ENCODE measurements around the gene COL23A1. TPM values are rescaled to one million over a fixed set of nuclear protein-coding genes. Genes with fewer than 3 reads are reported as not detected.

COL23A1 gene
- total and polyA plus RNA-seq, 2 of the 8 experiments (the other 6 are each of a cell fraction or from before 2014, with no cell fraction given), result 3.1 to 4.7 TPM

GRCh38 chr5:178438796-178439195 is 151.4 kb downstream of the COL23A1 start:
- H3K79me2 ChIP-seq (ENCODE audit: control insufficient read depth in 1 of 2, insufficient read depth in 2 of 2, low read length in 2 of 2), result no peaks in the 10 kb centered on the region
- no peak overlapping the region for H2AFZ ChIP-seq (ENCODE audit: low read length)
- no peak overlapping the region for H3K56ac ChIP-seq (replicated peaks; ENCODE audit: insufficient read length, low read depth, low read length)
- no peaks in the 10 kb centered on the region for H3K9me3 ChIP-seq (ENCODE audit: insufficient read depth in 2 of 2, low read depth in 1 of 2, low read length in 1 of 2)
- H3K14ac ChIP-seq (ENCODE audit: insufficient read length), result no peak overlapping the region
- H2AK5ac ChIP-seq (ENCODE audit: low read depth, low read length), result no peak overlapping the region
- no peaks in the 10 kb centered on the region for H3K36me3 ChIP-seq (ENCODE audit: control insufficient read depth in 2 of 4, insufficient read depth in 4 of 4, low read length in 3 of 4)
- peaks cover 0 to 4% (median 2%) of the 10 kb centered on the region in 4 experiments; a peak in 3 of 7 replicates for H3K4me1 ChIP-seq (replicated peaks in 1 of 4; ENCODE audit: control insufficient read depth in 3 of 4, insufficient read depth in 4 of 4, low read length in 3 of 4)
- H4K8ac ChIP-seq (ENCODE audit: extremely low read depth, insufficient read depth, low read length), result no peak overlapping the region
- H2BK20ac ChIP-seq (ENCODE audit: low read length), result no peak overlapping the region
- WGBS, 2 experiments (ENCODE audit: extremely low coverage in 1 of 2, insufficient coverage in 1 of 2, insufficient read length in 1 of 2, insufficient replicate concordance in 2 of 2, low coverage in 1 of 2, low lambda C conversion rate in 2 of 2, missing lambda C conversion rate in 1 of 2), result 85% methylated on average over 6 of the region's 6 CpGs; no CpG with 5 or more reads in 1 of the 2 experiments
- H3K27me3 ChIP-seq (replicated peaks in 1 of 4; ENCODE audit: control insufficient read depth in 3 of 4, extremely low read depth in 1 of 4, insufficient read depth in 3 of 4, low read length in 3 of 4), result no peaks in the 10 kb centered on the region
- FAIRE-seq (no peak), DNase-seq (ENCODE audit: low read depth in 1 of 2, low spot score in 2 of 2) (no peak)
- no peak overlapping the region for H2BK5ac ChIP-seq (ENCODE audit: low read depth, low read length)
- ChIA-PET CTCF (ENCODE audit: partially characterized antibody) (interaction anchor here (0.9 to 4.1 kb wide), 10 partner anchors 9 to 158 kb away, joined by 3 to 19 read pairs (median 4); partner anchors contain the start of gene COL23A1), POLR2A (ENCODE audit: partially characterized antibody) (no interaction called here)
- no peak overlapping the region for H2BK12ac ChIP-seq (ENCODE audit: low read depth, low read length)
- no peak overlapping the region for H3K18ac ChIP-seq (ENCODE audit: extremely low read depth, low read length)
- H2BK120ac ChIP-seq (replicated peaks; ENCODE audit: low read depth, low read length), result no peak overlapping the region
- no peak overlapping the region for H4K5ac ChIP-seq (ENCODE audit: insufficient read length, low read depth, low read length)
- H4K91ac ChIP-seq (replicated peaks; ENCODE audit: insufficient read length, low read length), result no peak overlapping the region
- no peak overlapping the region for H3K9ac ChIP-seq (replicated peaks in 1 of 4; ENCODE audit: extremely low read depth in 1 of 4, low read depth in 3 of 4, low read length in 3 of 4)
- H3K4me2 ChIP-seq (ENCODE audit: insufficient read depth in 1 of 2, low read depth in 2 of 2, low read length in 2 of 2), result no peak overlapping the region
- TF ChIP-seq HDAC6 (IDR thresholded peaks at IDR 0.05; ENCODE audit: low read depth, low read length), result no peak
- no peak for TF ChIP-seq EP300 (IDR thresholded peaks at IDR 0.05; ENCODE audit: borderline replicate concordance in 1 of 2, low read depth in 2 of 2, low read length in 2 of 2)
- no peak for TF ChIP-seq POU5F1 (IDR thresholded peaks at IDR 0.05; ENCODE audit: low read depth, low read length)
- TF ChIP-seq KDM5A (IDR thresholded peaks at IDR 0.05; ENCODE audit: low read length), result no peak
- no peak for TF ChIP-seq HDAC2 (IDR thresholded peaks at IDR 0.05; ENCODE audit: borderline replicate concordance in 1 of 2, low read depth in 2 of 2, low read length in 2 of 2)
- TF ChIP-seq RAD21 (IDR thresholded peaks at IDR 0.05 in 1 of 2, conservative IDR thresholded peaks at IDR 0.05 in 1 of 2; ENCODE audit: low read depth in 2 of 2, low read length in 2 of 2), result no peak
- TF ChIP-seq PHF8 (conservative IDR thresholded peaks at IDR 0.05; ENCODE audit: low read depth, low read length), result no peak
- TF ChIP-seq RFX5 (IDR thresholded peaks at IDR 0.05; ENCODE audit: borderline replicate concordance, low read depth, low read length), result no peak
- TF ChIP-seq NRF1 (IDR thresholded peaks at IDR 0.05; ENCODE audit: low read depth, low read length), result no peak
- H4K20me1 ChIP-seq (replicated peaks in 1 of 2; ENCODE audit: control insufficient read depth in 1 of 2, insufficient read depth in 2 of 2, low read length in 2 of 2), result no peaks in the 10 kb centered on the region
- H3K23ac ChIP-seq (ENCODE audit: insufficient read length), result no peak overlapping the region
- H3K4me3 ChIP-seq (ENCODE audit: extremely low read depth in 1 of 4, insufficient read depth in 2 of 4, low read depth in 3 of 4, low read length in 4 of 4), result no peak overlapping the region
- no peaks in the 10 kb centered on the region; the same call in 1 of the 2 replicates for H3K79me1 ChIP-seq (ENCODE audit: low read depth, low read length)
- H3K27ac ChIP-seq (ENCODE audit: low read depth, low read length), result no peak overlapping the region
- no peak overlapping the region for H2BK15ac ChIP-seq (ENCODE audit: low read length)
- no peak overlapping the region for H3K4ac ChIP-seq (replicated peaks; ENCODE audit: insufficient read length, low read depth, low read length)
- H3K23me2 ChIP-seq (ENCODE audit: low read depth, low read length), result no peaks in the 10 kb centered on the region

All from H1 (cell line).